GM18511 (cell line): Measurements from ENCODE around the gene PLA2G5.
"Not testable (repeated sequence)": the region's sequence is repeated elsewhere in the genome, so short reads cannot be mapped to it uniquely, and the experiment has no call there.

Experiments
- ATAC-seq: cut with Tn5 transposase; IDR thresholded peaks from one replicate; pipeline ENCODE4 v1.9.1; 2021; ENCODE audit warnings: mild to moderate bottlenecking, moderate library complexity; ENCODE audit not compliant: unreplicated experiment

The PLA2G5 gene

GRCh38 chr1:20115479-20115878, 45.5 kb downstream of the PLA2G5 start:
- no peak for ATAC-seq

- ATAC-seq, result no peak
Measured at GRCh38 chr1:20115916-20116315, 45.9 kb downstream of the PLA2G5 start.

- ATAC-seq, result no peak
Measured at GRCh38 chr1:20117236-20117635, 47.2 kb downstream of the PLA2G5 start.

- ATAC-seq, result no peak
Measured at GRCh38 chr1:20119347-20119746, 49.4 kb downstream of the PLA2G5 start, which contains the start of gene PLA2G2D. Gene PLA2G2D, minus strand, starts transcription at chr1:20119536. Its CDS starts 38 bp downstream, at chr1:20119498.

- ATAC-seq, result no peak
Measured at GRCh38 chr1:20120796-20121195, 50.8 kb downstream of the PLA2G5 start.

GRCh38 chr1:20123722-20124455, 53.9 kb downstream of the PLA2G5 start:
- ATAC-seq, result no peak

GRCh38 chr1:20124456-20125057, 54.6 kb downstream of the PLA2G5 start:
- ATAC-seq, result no peak

- ATAC-seq, result no peak
Measured at GRCh38 chr1:20125100-20125499, 55.1 kb downstream of the PLA2G5 start.

GRCh38 chr1:20126041-20126805, 56.2 kb downstream of the PLA2G5 start:
- ATAC-seq, result no peak

GRCh38 chr1:20126806-20127440, 56.9 kb downstream of the PLA2G5 start:
- ATAC-seq, result no peak

- ATAC-seq, result not testable (repeated sequence)
Measured at GRCh38 chr1:20130518-20130917, 60.5 kb downstream of the PLA2G5 start.

- no peak for ATAC-seq
Measured at GRCh38 chr1:20134995-20135394, 65.0 kb downstream of the PLA2G5 start.

- ATAC-seq, result no peak
Measured at GRCh38 chr1:20136249-20136648, 66.3 kb downstream of the PLA2G5 start.

- no peak for ATAC-seq
Measured at GRCh38 chr1:20137055-20137454, 67.1 kb downstream of the PLA2G5 start.

GRCh38 chr1:20137604-20138003, 67.6 kb downstream of the PLA2G5 start:
- no peak for ATAC-seq

GRCh38 chr1:20138346-20138745, 68.4 kb downstream of the PLA2G5 start:
- ATAC-seq, result no peak

GRCh38 chr1:20138961-20139550, 69.1 kb downstream of the PLA2G5 start, which contains the start of gene PLA2G2F:
Gene PLA2G2F, plus strand, starts transcription at chr1:20139323. Its CDS starts 105 bp downstream, at chr1:20139428.
- ATAC-seq, result no peak

- ATAC-seq, result no peak
Measured at GRCh38 chr1:20139776-20140612, 70.0 kb downstream of the PLA2G5 start.

- ATAC-seq, result no peak
Measured at GRCh38 chr1:20141001-20141400, 71.0 kb downstream of the PLA2G5 start.

- ATAC-seq, result no peak
Measured at GRCh38 chr1:20141466-20141865, 71.5 kb downstream of the PLA2G5 start.
